Ovary (tissue), 9 donors: ENCODE measurements around the gene OSBPL1A. TPM values are rescaled to one million over a fixed set of nuclear protein-coding genes. Genes with fewer than 3 reads are reported as not detected.

ENCODE experiments used
- DNase-seq, 5 donors: peaks; one replicate each; pipeline ENCODE4 v3.0.0-alpha.2; 2019 to 2020
- H3K27ac ChIP-seq, 2 donors: fragments of 200-600 bp; one replicate each; pipeline versions ENCODE4 v1.5.1 to v1.8.0; 2019 to 2022
- H3K27me3 ChIP-seq: fragments of 200-600 bp; one replicate; pipeline ENCODE4 v1.8.0; 2022
- H3K36me3 ChIP-seq: fragments of 200-600 bp; sonication (generic); one replicate; pipeline ENCODE4 v1.5.1; 2019
- H3K4me1 ChIP-seq: one replicate; pipeline ENCODE4 v1.8.1; 2013; ENCODE audit warnings: mild to moderate bottlenecking, moderate library complexity; ENCODE audit not compliant: insufficient read depth
- H3K4me3 ChIP-seq: fragments of 200-600 bp; sonication (generic); one replicate; pipeline ENCODE4 v1.5.1; 2017
- H3K9me3 ChIP-seq, 2 donors: fragments of 200-600 bp in 1 of 2; sonication (generic) in 1 of 2; one replicate each; pipeline versions ENCODE4 v1.5.1 to v1.8.1; 2013 to 2019; ENCODE audit warnings: mild to moderate bottlenecking in 1 of 2, moderate library complexity in 1 of 2
- EP300 ChIP-seq: sonication (generic); formaldehyde crosslinking; IDR thresholded peaks from one replicate; pipeline ENCODE4 v1.6.1; 2017; ENCODE audit warnings: antibody characterized with exemption
- POLR2A ChIP-seq: fragments of 450-650 bp; IDR thresholded peaks from one replicate; pipeline ENCODE4 v1.6.1; 2017; ENCODE audit warnings: antibody characterized with exemption, mild to moderate bottlenecking, moderate library complexity
- WGBS, 3 donors: extraction: QIAGEN DNeasy Blood & Tissue Kit in 1 of 3; methylation state at CpG; one replicate each; pipeline versions ENCODE4 v1.1.5 to v1.1.7; 2013 to 2017; 5-methylcytosine and 5-hydroxymethylcytosine counted together
- intact Hi-C, 4 donors: fragments of 100-400 bp; cut with DNase I; formaldehyde crosslinking; loops; one replicate each; pipeline versions ENCODE4 v1.11.0 to v1.15.1; 2022 to 2023
- polyA plus RNA-seq, 2 donors: library from polyadenylated mRNA; stranded (reverse); fragments of 200-250 nt in 1 of 2; fragments of 350-450 nt in 1 of 2; fragmentation: Illumina TruSeq in 1 of 2; extraction: RNeasy Lipid Tissue Mini Kit (QIAGEN cat#74804) in 1 of 2; gene quantifications; one replicate each; pipeline ENCODE4 v1.2.3, GENCODE V29; 2013 to 2014
- total RNA-seq, 7 donors: library from RNA; depleted of rRNA in 2 of 7; stranded (reverse); fragments of >200 nt in 2 of 7; fragmentation: NEBNext Ultra II Directional in 3 of 7; extraction: Animal tissue kit (Norgen Biotek cat#: 25700) in 3 of 7; gene quantifications; one replicate each; pipeline versions ENCODE4 v1.1.0 to v1.2.4, GENCODE V29; 2016 to 2023
- TF ChIP-seq, protein P1 (sequence below), 3 donors: fragments of 450-650 bp in 2 of 3; fragments of 200-600 bp in 1 of 3; IDR thresholded peaks; one replicate each; pipeline versions ENCODE4 v1.5.1 to v1.8.0; 2016 to 2022; ENCODE audit warnings: antibody characterized with exemption in 3 of 3, mild to moderate bottlenecking in 1 of 3
- donor health status: DM: no; HTN: no; CAD: no; lungs with moderate emphysema.
- donor health status: DM: no; HTN: no; CAD: no.
- donor health status: Bipolar disorder and iron deficiency.
- donor health status: DM: yes; HTN: yes; CAD: no.
- donor health status: DM: no; HTN: no; CAD: no.
- donor health status: DM: yes; HTN: yes; CAD: no.

Gene OSBPL1A
- total and polyA plus RNA-seq, 9 donors: 28.1 to 68.9 (median 40.2) TPM

DNA sequence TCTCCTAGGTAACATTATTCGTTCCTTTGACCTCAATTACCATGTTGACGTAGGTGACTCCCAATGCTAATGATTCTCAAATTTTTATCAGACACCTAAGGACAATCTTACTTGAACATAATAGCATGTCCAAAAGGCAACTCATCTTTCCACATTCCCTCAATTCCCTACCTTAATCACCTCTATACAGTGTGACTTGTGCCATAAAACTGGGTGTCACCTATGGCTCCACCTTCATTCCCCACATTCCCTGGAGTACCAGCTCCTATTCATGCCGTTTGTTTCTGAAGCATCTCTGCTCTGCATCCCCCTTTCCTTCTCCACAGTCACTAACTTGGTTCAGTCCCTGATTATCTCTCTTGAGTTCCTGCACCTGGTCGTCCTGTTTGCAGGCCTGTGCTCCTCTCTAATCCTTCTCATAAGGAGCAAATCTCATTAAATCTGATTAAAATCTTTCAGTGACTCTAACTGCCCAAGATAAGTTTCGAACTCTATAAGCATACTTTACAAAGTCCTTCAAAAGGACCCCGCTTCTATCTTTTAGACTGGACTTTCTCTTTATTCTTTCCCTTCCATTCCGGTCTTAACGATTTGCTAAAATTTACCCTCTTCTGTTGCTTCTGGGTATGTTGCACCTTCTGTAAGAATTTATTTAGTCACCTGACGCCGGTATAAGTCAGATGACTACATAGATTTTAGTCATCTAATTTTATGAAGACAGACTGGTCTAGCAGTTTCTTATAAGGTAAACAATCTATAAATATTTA is 128.7 kb downstream of the OSBPL1A start:
- TF ChIP-seq EP300 (no peak), POLR2A (no peak)
- TF ChIP-seq, protein P1, sequence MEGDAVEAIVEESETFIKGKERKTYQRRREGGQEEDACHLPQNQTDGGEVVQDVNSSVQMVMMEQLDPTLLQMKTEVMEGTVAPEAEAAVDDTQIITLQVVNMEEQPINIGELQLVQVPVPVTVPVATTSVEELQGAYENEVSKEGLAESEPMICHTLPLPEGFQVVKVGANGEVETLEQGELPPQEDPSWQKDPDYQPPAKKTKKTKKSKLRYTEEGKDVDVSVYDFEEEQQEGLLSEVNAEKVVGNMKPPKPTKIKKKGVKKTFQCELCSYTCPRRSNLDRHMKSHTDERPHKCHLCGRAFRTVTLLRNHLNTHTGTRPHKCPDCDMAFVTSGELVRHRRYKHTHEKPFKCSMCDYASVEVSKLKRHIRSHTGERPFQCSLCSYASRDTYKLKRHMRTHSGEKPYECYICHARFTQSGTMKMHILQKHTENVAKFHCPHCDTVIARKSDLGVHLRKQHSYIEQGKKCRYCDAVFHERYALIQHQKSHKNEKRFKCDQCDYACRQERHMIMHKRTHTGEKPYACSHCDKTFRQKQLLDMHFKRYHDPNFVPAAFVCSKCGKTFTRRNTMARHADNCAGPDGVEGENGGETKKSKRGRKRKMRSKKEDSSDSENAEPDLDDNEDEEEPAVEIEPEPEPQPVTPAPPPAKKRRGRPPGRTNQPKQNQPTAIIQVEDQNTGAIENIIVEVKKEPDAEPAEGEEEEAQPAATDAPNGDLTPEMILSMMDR (IDR thresholded peaks at IDR 0.05): no peak

DNA sequence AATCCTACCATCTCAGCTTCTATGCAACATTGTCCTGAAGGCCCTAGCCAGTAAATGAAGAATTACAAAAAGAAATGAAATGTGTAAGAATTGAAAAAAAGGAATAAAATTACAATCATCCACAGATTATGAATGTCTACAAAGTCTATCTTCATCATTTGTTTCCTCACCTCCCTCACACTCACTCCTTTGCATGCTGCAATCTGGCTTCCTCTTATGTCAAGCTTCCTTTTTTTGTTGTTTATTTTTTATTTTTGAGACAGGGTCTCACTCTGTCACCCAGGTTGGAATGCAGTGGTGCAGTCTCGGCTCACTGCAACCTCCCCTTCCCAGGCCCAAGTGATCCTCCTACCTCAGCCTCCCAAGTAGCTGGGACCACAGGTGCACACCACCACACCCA is 129.7 kb downstream of the OSBPL1A start:
- H3K4me1 ChIP-seq: peaks cover 1% of the 10 kb centered on the region
- H3K36me3 ChIP-seq: no peaks in the 10 kb centered on the region
- no peak overlapping the region for H3K27ac ChIP-seq
- no peaks in the 10 kb centered on the region for H3K9me3 ChIP-seq
- intact Hi-C loops: no loop called here
- no peak overlapping the region for H3K4me3 ChIP-seq
- no peak for DNase-seq
- no peaks in the 10 kb centered on the region for H3K27me3 ChIP-seq
- 90 to 96% (median 91%) methylated on average over 1 of the region's 1 CpG for WGBS, 3 donors
- no peak for TF ChIP-seq POLR2A
- TF ChIP-seq EP300: no peak
- TF ChIP-seq, protein P1 (IDR thresholded peaks at IDR 0.05): no peak

More for the DNA sequence above, 128.7 kb downstream of the OSBPL1A start:
- 85 to 90% (median 90%) methylated on average over 10 of the region's 10 CpGs for WGBS, 3 donors
- intact Hi-C loops: no loop called here
- no peak for DNase-seq
- Histone ChIP-seq H3K27me3 (no peaks in the 10 kb centered on the region), H3K4me3 (no peak overlapping the region), H3K4me1 (peaks cover 1% of the 10 kb centered on the region), H3K27ac (no peak overlapping the region), H3K36me3 (no peaks in the 10 kb centered on the region), H3K9me3 (no peaks in the 10 kb centered on the region)

DNA sequence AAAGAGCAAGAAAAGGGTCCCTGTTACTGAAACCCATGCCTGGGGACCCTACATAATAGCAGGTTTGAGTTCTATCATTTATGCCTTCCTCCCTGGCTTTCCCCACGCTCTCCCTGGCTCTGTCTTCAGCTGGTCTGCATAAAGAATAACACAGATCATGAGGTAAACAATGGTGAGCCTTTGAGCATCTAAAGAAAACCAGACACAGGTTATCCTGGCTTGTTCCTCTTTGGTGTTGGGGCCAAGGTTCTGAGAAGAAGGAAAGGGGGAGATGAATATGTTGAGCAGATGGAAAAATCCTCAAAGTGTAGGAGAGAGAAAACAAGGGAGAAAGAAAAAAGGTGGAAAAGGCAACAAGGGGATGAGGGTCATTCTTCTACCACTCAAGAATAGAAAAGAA is 131.5 kb downstream of the OSBPL1A start:
- H3K9me3 ChIP-seq: no peaks in the 10 kb centered on the region
- H3K4me1 ChIP-seq: peaks cover 2% of the 10 kb centered on the region
- no peak for DNase-seq
- no peaks in the 10 kb centered on the region for H3K27me3 ChIP-seq
- no peak overlapping the region for H3K27ac ChIP-seq
- TF ChIP-seq EP300 (no peak), POLR2A (no peak)
- TF ChIP-seq, protein P1 (IDR thresholded peaks at IDR 0.05): no peak
- H3K36me3 ChIP-seq: no peaks in the 10 kb centered on the region
- WGBS, 3 donors: 76 to 89% (median 85%) methylated on average over 1 of the region's 1 CpG
- H3K4me3 ChIP-seq: no peak overlapping the region
- intact Hi-C loops: no loop called here

DNA sequence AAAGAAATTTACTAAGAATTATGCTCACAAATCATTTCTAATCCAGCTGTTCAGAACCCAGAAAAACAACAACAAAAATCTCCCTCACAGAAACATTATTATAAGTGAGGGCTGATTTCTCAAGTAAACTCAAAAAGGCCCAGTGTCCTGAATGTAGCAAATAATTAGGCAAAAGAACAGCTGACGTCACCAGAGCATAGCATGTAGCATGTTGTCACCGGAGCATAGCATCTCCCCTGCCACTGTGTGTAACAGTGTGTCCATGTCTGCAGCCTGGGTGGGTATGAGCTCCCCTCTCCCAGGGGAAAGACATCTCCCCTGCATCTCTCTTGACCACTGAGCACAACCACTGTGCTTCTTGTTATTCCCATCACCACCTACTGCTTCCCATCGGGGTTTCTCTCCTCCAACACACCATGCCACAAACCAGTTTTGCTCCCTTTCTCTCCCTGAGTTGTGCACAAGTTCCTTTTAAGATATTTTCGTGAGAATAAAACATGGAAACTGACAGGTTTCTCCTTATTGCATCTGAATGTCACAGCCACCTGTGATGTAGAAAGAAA is 132.0 kb downstream of the OSBPL1A start:
- TF ChIP-seq EP300 (no peak), POLR2A (no peak)
- TF ChIP-seq, protein P1 (IDR thresholded peaks at IDR 0.05): no peak
- intact Hi-C loops: no loop called here
- no peak overlapping the region for H3K4me3 ChIP-seq
- H3K9me3 ChIP-seq: no peaks in the 10 kb centered on the region
- no peaks in the 10 kb centered on the region for H3K36me3 ChIP-seq
- peaks cover 2% of the 10 kb centered on the region for H3K4me1 ChIP-seq
- WGBS, 3 donors: 70 to 85% (median 72%) methylated on average over 4 of the region's 4 CpGs
- H3K27ac ChIP-seq: no peak overlapping the region
- DNase-seq: no peak
- no peaks in the 10 kb centered on the region for H3K27me3 ChIP-seq
